K562 (cell line): Measurements from ENCODE around the gene MYL10. TPM values are rescaled to one million over a fixed set of nuclear protein-coding genes. Genes with fewer than 3 reads are reported as not detected.

Source experiments
- ATAC-seq: fragments of 200-7000 bp; cut with Tn5 transposase; 3 replicates; pipeline ENCODE4 v1.9.1; 2020; ENCODE audit warnings: moderate library complexity
- BruUV-seq: library from RNA; stranded (reverse); fragments of 400-500 nt; replicated peaks from 2 replicates; lab custom pipeline; 2021; lab: Mats Ljungman, UMichigan
- CTCF ChIA-PET: fragments of 300-600 bp; formaldehyde crosslinking; extraction: SDS; loops from one replicate; lab custom pipeline; 2021; ENCODE audit warnings: low intra/inter-chr PET ratio; lab: Yijun Ruan, JAX
- POLR2A ChIA-PET: fragments of 300-600, 350-650 bp; sonication (Branson Sonifier 250); formaldehyde crosslinking; extraction: SDS; loops from one replicate; lab custom pipeline; 2021; ENCODE audit warnings: antibody characterized with exemption, inconsistent platforms; lab: Yijun Ruan, JAX
- DNase-seq, 4 experiments: peaks; one replicate each; pipeline versions ENCODE4 v3.0.0 to v3.0.0-alpha.2; 2011 to 2018; ENCODE audit warnings: low spot score in 3 of 4, mixed read lengths in 3 of 4; ENCODE audit errors: extremely low read depth in 1 of 4
- FAIRE-seq: peaks from 2 replicates; lab custom pipeline; 2011; peaks lifted over from hg19 to GRCh38; lab: Jason Lieb, UNC
- H2AFZ ChIP-seq: 2 replicates; pipeline ENCODE4 v1.6.0; 2011; ENCODE audit warnings: low read depth, low read length, control low read depth, inconsistent platforms
- H3K27ac ChIP-seq: fragments of 200-600 bp; 3 replicates; pipeline ENCODE4 v1.8.0; 2011; ENCODE audit warnings: low read depth, mild to moderate bottlenecking, control low read depth, inconsistent platforms, low read length, moderate library complexity, mixed read lengths; ENCODE audit errors: extremely low read depth
- H3K27me3 ChIP-seq, 2 experiments: fragments of 300-600 bp in 1 of 2; 2 replicates in 1 of 2; 3 replicates in 1 of 2; pipeline versions ENCODE4 v1.6.0 to v1.8.0; 2011; ENCODE audit warnings: inconsistent platforms in 2 of 2, low read length in 2 of 2, mild to moderate bottlenecking in 1 of 2, mixed read lengths in 1 of 2, moderate library complexity in 1 of 2; ENCODE audit not compliant: control insufficient read depth in 2 of 2, insufficient read depth in 2 of 2
- H3K36me3 ChIP-seq: fragments of 300-600 bp; 3 replicates; pipeline ENCODE4 v1.8.0; 2011; ENCODE audit warnings: mild to moderate bottlenecking, low read length, inconsistent platforms; ENCODE audit not compliant: control insufficient read depth, insufficient read depth
- H3K4me1 ChIP-seq, 2 experiments: fragments of 200-600 bp in 1 of 2; replicated peaks in 1 of 2; 2 replicates in 1 of 2; 3 replicates in 1 of 2; pipeline versions ENCODE4 v1.5.1 to v1.8.0; 2011; ENCODE audit warnings: inconsistent platforms in 2 of 2, low read length in 2 of 2, mild to moderate bottlenecking in 1 of 2, mixed read lengths in 1 of 2, moderate library complexity in 1 of 2; ENCODE audit not compliant: control insufficient read depth in 2 of 2, insufficient read depth in 2 of 2
- H3K4me2 ChIP-seq: 2 replicates; pipeline ENCODE4 v1.6.1; 2011; ENCODE audit warnings: low read length, control low read depth, inconsistent platforms, mixed read lengths; ENCODE audit not compliant: insufficient read depth
- H3K4me3 ChIP-seq: fragments of 200-600 bp; sonication (generic), shearing (Covaris generic); 2 replicates; pipeline ENCODE4 v1.5.1; 2016; ENCODE audit warnings: control low read depth, inconsistent platforms
- H3K79me2 ChIP-seq: fragments of 200-600 bp; 3 replicates; pipeline ENCODE4 v1.8.0; 2011; ENCODE audit warnings: low read length, inconsistent platforms; ENCODE audit not compliant: control insufficient read depth, insufficient read depth
- H3K9ac ChIP-seq, 2 experiments: 2 replicates each; pipeline versions ENCODE4 v1.6.0 to v1.6.1; 2011; ENCODE audit warnings: low read depth in 2 of 2, low read length in 2 of 2, control low read depth in 1 of 2, inconsistent platforms in 1 of 2, mild to moderate bottlenecking in 1 of 2, mixed read lengths in 1 of 2; ENCODE audit not compliant: insufficient read depth in 1 of 2
- H3K9me1 ChIP-seq: one replicate; pipeline ENCODE4 v1.6.0; 2011; ENCODE audit warnings: inconsistent platforms, mild to moderate bottlenecking, low read length, moderate library complexity; ENCODE audit not compliant: control insufficient read depth, insufficient read depth
- H3K9me3 ChIP-seq: replicated peaks from 2 replicates; pipeline ENCODE4 v1.5.1; 2011; ENCODE audit warnings: low read depth, low read length, inconsistent platforms; ENCODE audit not compliant: control insufficient read depth, insufficient read depth
- H4K20me1 ChIP-seq: replicated peaks from 2 replicates; pipeline ENCODE4 v1.6.1; 2011; ENCODE audit warnings: low read length, inconsistent platforms, mixed read lengths; ENCODE audit not compliant: control insufficient read depth, insufficient read depth
- HBP1 ChIP-seq: fragments of 450-650 bp; formaldehyde crosslinking; IDR thresholded peaks from 2 replicates; pipeline ENCODE4 v1.4.0; 2022; ENCODE audit warnings: missing genetic modification characterization
- HNRNPLL ChIP-seq: fragments of 200-400 bp; formaldehyde crosslinking; IDR thresholded peaks from 2 replicates; pipeline ENCODE4 v1.6.1; 2017; ENCODE audit warnings: low read length, low read depth, mild to moderate bottlenecking; ENCODE audit not compliant: poor library complexity, severe bottlenecking
- HSF4 ChIP-seq: fragments of 250-450 bp; sonication (Bioruptor Pico); IDR thresholded peaks from 2 replicates; pipeline ENCODE4 v2.1.2; 2022; ENCODE audit warnings: mild to moderate bottlenecking, moderate library complexity, borderline replicate concordance
- MCM5 ChIP-seq: fragments of 450-650 bp; IDR thresholded peaks from 2 replicates; pipeline ENCODE4 v1.6.1; 2016; ENCODE audit warnings: low read depth
- POU5F1 ChIP-seq: fragments of 150-350 bp; IDR thresholded peaks from 2 replicates; pipeline ENCODE4 v1.6.1; 2014; ENCODE audit warnings: borderline replicate concordance, low read length, low read depth, mild to moderate bottlenecking; ENCODE audit not compliant: partially characterized antibody
- SMAD4 ChIP-seq: fragments of 250-450 bp; sonication (Bioruptor Pico); conservative IDR thresholded peaks from 2 replicates; pipeline ENCODE4 v1.8.0; 2021; ENCODE audit warnings: inconsistent platforms, mild to moderate bottlenecking, moderate library complexity
- SREBF1 ChIP-seq: fragments of 150-350 bp; IDR thresholded peaks from 2 replicates; pipeline ENCODE4 v1.6.1; 2014; ENCODE audit warnings: antibody characterized with exemption, low read depth, low read length, borderline replicate concordance
- ZBED1 ChIP-seq: IDR thresholded peaks from 2 replicates; pipeline ENCODE4 v1.6.1; 2014
- ZNF407 ChIP-seq: fragments of 450-650 bp; IDR thresholded peaks from 2 replicates; pipeline ENCODE4 v1.6.1; 2016; ENCODE audit warnings: low read depth
- ZNF740 ChIP-seq, 3 experiments: fragments of 200-800 bp in 1 of 3; sonication (Bioruptor generic) in 1 of 3; sonication (generic) in 1 of 3; formaldehyde crosslinking in 1 of 3; IDR thresholded peaks; 2 replicates each; pipeline versions ENCODE4 v1.6.1 to v1.8.0; 2016 to 2022; ENCODE audit warnings: mild to moderate bottlenecking in 2 of 3, missing compliant biosample characterization in 2 of 3, missing genetic modification characterization in 2 of 3, missing genetic modification reagents in 1 of 3
- ZNF766 ChIP-seq: fragments of 200-800 bp; sonication (Bioruptor generic); conservative IDR thresholded peaks from 2 replicates; pipeline ENCODE4 v1.6.1; 2016; ENCODE audit warnings: missing genetic modification characterization, missing compliant biosample characterization
- WGBS: fragments of 100-300 bp; shearing (Covaris generic); methylation state at CpG from one replicate; pipeline ENCODE4 v1.1.6; 2016; ENCODE audit warnings: low coverage, mixed read lengths; ENCODE audit not compliant: insufficient coverage; ENCODE audit errors: missing lambda C conversion rate; 5-methylcytosine and 5-hydroxymethylcytosine counted together
- in situ Hi-C: fragments of 300-500 bp; cut with MboI; formaldehyde crosslinking; loops from 4 replicates; pipeline ENCODE4 v1.15.0; 2018; ENCODE audit warnings: inconsistent platforms, mixed read lengths
- intact Hi-C: fragments of 100-400 bp; cut with micrococcal nuclease; formaldehyde crosslinking; loops from 2 replicates; pipeline ENCODE4 v1.14.2; 2022
- polyA plus RNA-seq, 8 experiments: library from polyadenylated mRNA; depleted of rRNA in 4 of 8; stranded (reverse) in 5 of 8; unstranded in 3 of 8; fragments of >200 nt; fragmentation: Nextera tagmentation in 2 of 8; fragmentation: Illumina TruSeq in 1 of 8; extraction: Ambion mirVana in 2 of 8; extraction: Trizol in 1 of 8; gene quantifications; 2 replicates each; pipeline versions ENCODE4 v1.2.1 to v1.2.3, GENCODE V29; 2011 to 2014; ENCODE audit warnings: inconsistent platforms in 1 of 8, missing spikeins in 1 of 8
- total RNA-seq, 7 experiments: library from RNA; depleted of rRNA in 6 of 7; stranded (reverse); fragments of >200 nt in 6 of 7; fragmentation: Illumina TruSeq in 2 of 7; extraction: Trizol in 2 of 7; gene quantifications; 2 replicates each; pipeline versions ENCODE4 v1.2.1 to v1.2.3, GENCODE V29; 2011 to 2021; ENCODE audit warnings: low replicate concordance in 1 of 7

The MYL10 gene
- total and polyA plus RNA-seq, 9 of the 15 experiments (the other 6 are each of a cell fraction or from before 2014, with no cell fraction given): not detected

GRCh38 chr7:101673951-101674350, 44.9 kb upstream of the MYL10 start:
- Histone ChIP-seq H3K9me1 (no peaks in the 10 kb centered on the region), H3K9me3 (no peaks in the 10 kb centered on the region), H4K20me1 (no peaks in the 10 kb centered on the region), H3K79me2 (no peaks in the 10 kb centered on the region), H3K4me1 (peaks cover 0 to 11% of the 10 kb centered on the region in 2 experiments; a peak in 1 of 5 replicates), H3K27ac (no peak overlapping the region), H2AFZ (no peak overlapping the region), H3K27me3 (peaks cover 0 to 17% of the 10 kb centered on the region in 2 experiments; a peak in 2 of 5 replicates), H3K4me3 (no peak overlapping the region), H3K36me3 (no peaks in the 10 kb centered on the region), H3K4me2 (no peak overlapping the region), H3K9ac (no peak overlapping the region)
- WGBS: 12% methylated on average over 3 of the region's 5 CpGs
- BruUV-seq: no TSS peak
- ChIA-PET POLR2A (interaction anchor here (0.6 kb wide), 1 partner anchor 728 kb away, joined by 5 read pairs; no protein-coding TSS in a partner anchor), CTCF (no interaction called here)
- in situ Hi-C loops (no loop called here), intact Hi-C loops (no loop called here)
- FAIRE-seq: no peak
- DNase-seq: no peak
- ATAC-seq: no peak
- TF ChIP-seq ZNF407 (no peak), HSF4 (no peak), ZBED1 (no peak), ZNF740 (CRISPR knock-in tag; IDR thresholded peaks at IDR 0.05) (no peak), ZNF740 (tag; IDR thresholded peaks at IDR 0.05) (no peak), SMAD4 (CRISPR knock-in tag) (no peak), MCM5 (no peak), ZNF766 (CRISPR knock-in tag) (no peak), HBP1 (CRISPR knock-in tag) (no peak), HNRNPLL (no peak), SREBF1 (no peak), POU5F1 (no peak)
